HepG2 (cell line): ENCODE measurements around the gene NEURL4. TPM values are rescaled to one million over a fixed set of nuclear protein-coding genes. Genes with fewer than 3 reads are reported as not detected.
A peak's percentile ranks its signal among the peaks of the same experiment; 100 is the strongest.

Experiments
- ATAC-seq: fragments of 200-7000 bp; cut with Tn5 transposase; 3 replicates; pipeline ENCODE4 v1.9.1; 2020; ENCODE audit warnings: mild to moderate bottlenecking, moderate library complexity
- BruUV-seq: library from RNA; stranded (reverse); fragments of 400-500 nt; replicated peaks from 2 replicates; lab custom pipeline; 2021; lab: Mats Ljungman, UMichigan
- CTCF ChIA-PET: fragments of 300-600 bp; formaldehyde crosslinking; extraction: SDS; loops from one replicate; lab custom pipeline; 2021; ENCODE audit warnings: low total read pairs, inconsistent platforms, low intra/inter-chr PET ratio; lab: Yijun Ruan, JAX
- POLR2A ChIA-PET: fragments of 350-600 bp; sonication (Branson Sonifier 250); formaldehyde crosslinking; loops from one replicate; lab custom pipeline; 2020; ENCODE audit warnings: antibody characterized with exemption, inconsistent platforms; lab: Yijun Ruan, JAX
- DNase-seq: peaks from one replicate; pipeline ENCODE4 v3.0.0-alpha.2; 2015; ENCODE audit warnings: low spot score
- FAIRE-seq: peaks from 3 replicates; lab custom pipeline; 2011; peaks lifted over from hg19 to GRCh38; lab: Jason Lieb, UNC
- H2AFZ ChIP-seq: one replicate; pipeline ENCODE4 v1.6.1; 2011; ENCODE audit warnings: low read length, inconsistent platforms
- H3K27ac ChIP-seq: fragments of 300-600 bp; 3 replicates; pipeline ENCODE4 v1.8.0; 2011; ENCODE audit warnings: mixed run types, mild to moderate bottlenecking, mixed read lengths, low read length, inconsistent platforms; ENCODE audit not compliant: insufficient read depth; ENCODE audit errors: extremely low read length
- H3K27me3 ChIP-seq, 2 experiments: fragments of 200-600 bp in 1 of 2; 2 replicates in 1 of 2; 3 replicates in 1 of 2; pipeline versions ENCODE4 v1.6.0 to v1.8.0; 2011; ENCODE audit warnings: low read length in 2 of 2, mild to moderate bottlenecking in 2 of 2, moderate library complexity in 2 of 2, inconsistent platforms in 1 of 2; ENCODE audit not compliant: insufficient read depth in 2 of 2, control insufficient read depth in 1 of 2
- H3K36me3 ChIP-seq, 2 experiments: fragments of 200-600 bp in 1 of 2; replicated peaks in 1 of 2; 2 replicates in 1 of 2; 3 replicates in 1 of 2; pipeline versions ENCODE4 v1.5.1 to v1.8.0; 2011; ENCODE audit warnings: low read length in 2 of 2, inconsistent platforms in 1 of 2; ENCODE audit not compliant: insufficient read depth in 2 of 2, control insufficient read depth in 1 of 2
- H3K4me1 ChIP-seq: 2 replicates; pipeline ENCODE4 v1.5.1; 2012; ENCODE audit warnings: low read length, inconsistent platforms; ENCODE audit not compliant: insufficient read depth
- H3K4me2 ChIP-seq: 2 replicates; pipeline ENCODE4 v1.6.0; 2011; ENCODE audit warnings: low read depth, low read length, inconsistent platforms
- H3K4me3 ChIP-seq, 3 experiments: fragments of 200-600 bp in 1 of 3; sonication (generic), shearing (Covaris generic) in 1 of 3; replicated peaks in 1 of 3; 2 replicates each; pipeline ENCODE4 v1.5.1; 2011 to 2016; ENCODE audit warnings: low read length in 3 of 3, inconsistent platforms in 2 of 3, low read depth in 2 of 3, mild to moderate bottlenecking in 2 of 3, control low read depth in 1 of 3, mixed read lengths in 1 of 3; ENCODE audit not compliant: insufficient read depth in 1 of 3
- H3K79me2 ChIP-seq: one replicate; pipeline ENCODE4 v1.6.1; 2011; ENCODE audit warnings: low read length, inconsistent platforms; ENCODE audit not compliant: insufficient read depth
- H3K9ac ChIP-seq: 2 replicates; pipeline ENCODE4 v1.6.0; 2011; ENCODE audit warnings: mild to moderate bottlenecking, low read depth, low read length, inconsistent platforms; ENCODE audit not compliant: insufficient read depth
- H3K9me3 ChIP-seq: 2 replicates; pipeline ENCODE4 v1.5.1; 2012; ENCODE audit warnings: mild to moderate bottlenecking, low read length
- H4K20me1 ChIP-seq: 2 replicates; pipeline ENCODE4 v1.6.0; 2011; ENCODE audit warnings: inconsistent platforms, mild to moderate bottlenecking, low read length, moderate library complexity; ENCODE audit not compliant: insufficient read depth
- AGO2 ChIP-seq: fragments of 200-400 bp; formaldehyde crosslinking; optimal IDR thresholded peaks from 2 replicates; pipeline ENCODE3; 2017; ENCODE audit warnings: mild to moderate bottlenecking, low read depth, low read length, moderate library complexity
- ATF1 ChIP-seq: IDR thresholded peaks from 2 replicates; pipeline ENCODE4 v1.6.1; 2016; ENCODE audit warnings: mild to moderate bottlenecking, control low read depth
- BRD4 ChIP-seq: sonication (generic); formaldehyde crosslinking; IDR thresholded peaks from 2 replicates; pipeline ENCODE4 v1.4.0; 2020; ENCODE audit warnings: missing genetic modification reagents
- CHCHD3 ChIP-seq: sonication (generic); formaldehyde crosslinking; IDR thresholded peaks from 2 replicates; pipeline ENCODE4 v1.8.0; 2022; ENCODE audit warnings: mild to moderate bottlenecking, missing genetic modification reagents, moderate library complexity
- HIC2 ChIP-seq: sonication (generic); formaldehyde crosslinking; IDR thresholded peaks from 2 replicates; pipeline ENCODE4 v1.9.0; 2022; ENCODE audit warnings: low read depth, missing genetic modification reagents
- HNF4A ChIP-seq: sonication (generic); formaldehyde crosslinking; IDR thresholded peaks from 2 replicates; pipeline ENCODE4 v1.4.0; 2020; ENCODE audit warnings: missing genetic modification reagents
- MYPOP ChIP-seq: sonication (generic); formaldehyde crosslinking; IDR thresholded peaks from 2 replicates; pipeline ENCODE4 v1.8.1; 2023; ENCODE audit warnings: mild to moderate bottlenecking, moderate library complexity, missing genetic modification reagents
- NR0B2 ChIP-seq: sonication (generic); formaldehyde crosslinking; IDR thresholded peaks from 2 replicates; pipeline ENCODE4 v1.4.0; 2020; ENCODE audit warnings: mild to moderate bottlenecking, missing genetic modification reagents
- PAXIP1 ChIP-seq: sonication (generic); formaldehyde crosslinking; conservative IDR thresholded peaks from 2 replicates; pipeline ENCODE4 v1.4.0; 2020; ENCODE audit warnings: mild to moderate bottlenecking, missing genetic modification reagents, moderate library complexity
- POLR2AphosphoS5 ChIP-seq: IDR thresholded peaks from 2 replicates; pipeline ENCODE4 v1.6.1; 2012; ENCODE audit warnings: low read depth, low read length
- POLR2G ChIP-seq: fragments of 200-400 bp; formaldehyde crosslinking; IDR thresholded peaks from 2 replicates; pipeline ENCODE4 v1.6.1; 2018; ENCODE audit warnings: mild to moderate bottlenecking, low read depth, low read length, moderate library complexity
- RBM22 ChIP-seq: fragments of 200-400 bp; formaldehyde crosslinking; optimal IDR thresholded peaks from 2 replicates; pipeline ENCODE3; 2017; ENCODE audit warnings: mild to moderate bottlenecking, low read length, moderate library complexity
- RFXANK ChIP-seq: IDR thresholded peaks from 2 replicates; pipeline ENCODE4 v1.6.1; 2016
- SETDB1 ChIP-seq: sonication (generic); formaldehyde crosslinking; IDR thresholded peaks from 2 replicates; pipeline ENCODE4 v1.5.1; 2020; ENCODE audit warnings: missing genetic modification reagents, mild to moderate bottlenecking, borderline replicate concordance
- SSRP1 ChIP-seq: IDR thresholded peaks from 2 replicates; pipeline ENCODE4 v1.6.1; 2016; ENCODE audit warnings: control low read depth
- ZNF143 ChIP-seq: sonication (generic); formaldehyde crosslinking; IDR thresholded peaks from 2 replicates; pipeline ENCODE4 v1.4.0; 2020; ENCODE audit warnings: missing genetic modification reagents
- ZNF546 ChIP-seq: sonication (generic); formaldehyde crosslinking; conservative IDR thresholded peaks from 2 replicates; pipeline ENCODE4 v1.8.1; 2023; ENCODE audit warnings: mild to moderate bottlenecking, missing genetic modification reagents
- ZNF775 ChIP-seq: sonication (generic); formaldehyde crosslinking; IDR thresholded peaks from 2 replicates; pipeline ENCODE4 v1.4.0; 2020; ENCODE audit warnings: missing genetic modification reagents, mild to moderate bottlenecking, moderate library complexity, borderline replicate concordance
- ZNF777 ChIP-seq: sonication (generic); formaldehyde crosslinking; IDR thresholded peaks from 2 replicates; pipeline ENCODE4 v1.4.0; 2020; ENCODE audit warnings: missing genetic modification reagents
- ZSCAN25 ChIP-seq: sonication (generic); formaldehyde crosslinking; IDR thresholded peaks from 2 replicates; pipeline ENCODE4 v1.8.0; 2022; ENCODE audit warnings: mild to moderate bottlenecking, missing genetic modification reagents
- WGBS: methylation state at CpG from one replicate; pipeline ENCODE4 v1.1.6; 2017; ENCODE audit warnings: low lambda C conversion rate; 5-methylcytosine and 5-hydroxymethylcytosine counted together
- in situ Hi-C: cut with HindIII; loops from 2 replicates; pipeline ENCODE4 v1.10.0; 2017; ENCODE audit warnings: low pct_unique_long_range_greater_than_20kb; ENCODE audit not compliant: extremely low pct_ligation_motif_present
- intact Hi-C: fragments of 100-400 bp; cut with micrococcal nuclease; formaldehyde crosslinking; loops from one replicate; pipeline ENCODE4 v1.10.0; 2022; ENCODE audit not compliant: unreplicated experiment
- polyA plus RNA-seq, 8 experiments: library from polyadenylated mRNA; depleted of rRNA in 3 of 8; stranded (reverse) in 7 of 8; unstranded in 1 of 8; fragments of >200 nt; fragmentation: Illumina TruSeq in 4 of 8; extraction: Trizol in 4 of 8; gene quantifications; 2 replicates each; pipeline versions ENCODE4 v1.2.1 to v1.2.3, GENCODE V29; 2011 to 2016; ENCODE audit warnings: low read depth in 4 of 8, missing spikeins in 1 of 8, mixed read lengths in 1 of 8; ENCODE audit not compliant: insufficient read depth in 1 of 8
- total RNA-seq, 5 experiments: library from RNA; depleted of rRNA; stranded (reverse); fragments of >200 nt; fragmentation: Illumina TruSeq; extraction: Trizol; gene quantifications; 2 replicates each; pipeline ENCODE4 v1.2.3, GENCODE V29; 2016; ENCODE audit warnings: low read depth in 1 of 5

The NEURL4 gene
- total and polyA plus RNA-seq, 2 of the 13 experiments (the other 11 are each of a cell fraction or from before 2014, with no cell fraction given): 14.8 to 15.7 TPM

- Histone ChIP-seq H3K4me1 (peaks cover 55% of the 10 kb centered on the region), H3K9me3 (no peaks in the 10 kb centered on the region), H3K79me2 (peaks cover 50% of the 10 kb centered on the region), H3K27ac (no peak overlapping the region), H3K36me3 (peaks cover 21 to 47% of the 10 kb centered on the region in 2 experiments), H3K27me3 (no peaks in the 10 kb centered on the region), H3K9ac (no peak overlapping the region), H4K20me1 (peaks cover 53% of the 10 kb centered on the region), H2AFZ (no peak overlapping the region), H3K4me3 (no peak overlapping the region), H3K4me2 (no peak overlapping the region)
- ChIA-PET CTCF (no interaction called here), POLR2A (interaction anchor here (0.5 to 5.8 kb wide), 13 partner anchors 17 to 272 kb away, joined by 3 to 47 read pairs (median 4); partner anchors contain the start of genes ACADVL, ACAP1, DLG4 and GABARAP)
- WGBS: 93% methylated on average over 5 of the region's 7 CpGs
- FAIRE-seq: no peak
- DNase-seq: no peak
- no TSS peak for BruUV-seq
- no peak for ATAC-seq
- in situ Hi-C loops (no loop called here), intact Hi-C loops (no loop called here)
- no peak for TF ChIP-seq HIC2 (CRISPR knock-in tag)
- TF ChIP-seq ZNF546: no peak
- no peak for TF ChIP-seq MYPOP (CRISPR knock-in tag)
- peak; percentile 68 for TF ChIP-seq RBM22
- no peak for TF ChIP-seq SETDB1
- TF ChIP-seq SSRP1: peak; percentile 51; the same call in 1 of the 2 replicates
- peak; percentile 34 for TF ChIP-seq POLR2AphosphoS5
- no peak for TF ChIP-seq ZSCAN25 (CRISPR knock-in tag)
- TF ChIP-seq ZNF775 (CRISPR knock-in tag): no peak
- TF ChIP-seq ZNF777 (CRISPR knock-in tag): no peak
- no peak for TF ChIP-seq RFXANK (CRISPR knock-in tag)
- TF ChIP-seq ZNF143 (CRISPR knock-in tag): no peak
- TF ChIP-seq ATF1 (CRISPR knock-in tag): no peak
- TF ChIP-seq PAXIP1 (CRISPR knock-in tag): no peak
- TF ChIP-seq POLR2G: peak; percentile 57
- TF ChIP-seq NR0B2 (CRISPR knock-in tag): no peak
- TF ChIP-seq CHCHD3 (CRISPR knock-in tag): no peak
- TF ChIP-seq BRD4: no peak
- no peak for TF ChIP-seq HNF4A (CRISPR knock-in tag)
- TF ChIP-seq AGO2: peak; percentile 72
These were observed 16.6 kb downstream of the NEURL4 start for GRCh38 chr17:7312432-7313087.
